ENCODE results near the gene NME2.
A peak's percentile ranks its signal among the peaks of the same experiment; 100 is the strongest.
"Not testable (repeated sequence)": the region's sequence is repeated elsewhere in the genome, so short reads cannot be mapped to it uniquely, and the experiment has no call there.

Gene NME2

DNA sequence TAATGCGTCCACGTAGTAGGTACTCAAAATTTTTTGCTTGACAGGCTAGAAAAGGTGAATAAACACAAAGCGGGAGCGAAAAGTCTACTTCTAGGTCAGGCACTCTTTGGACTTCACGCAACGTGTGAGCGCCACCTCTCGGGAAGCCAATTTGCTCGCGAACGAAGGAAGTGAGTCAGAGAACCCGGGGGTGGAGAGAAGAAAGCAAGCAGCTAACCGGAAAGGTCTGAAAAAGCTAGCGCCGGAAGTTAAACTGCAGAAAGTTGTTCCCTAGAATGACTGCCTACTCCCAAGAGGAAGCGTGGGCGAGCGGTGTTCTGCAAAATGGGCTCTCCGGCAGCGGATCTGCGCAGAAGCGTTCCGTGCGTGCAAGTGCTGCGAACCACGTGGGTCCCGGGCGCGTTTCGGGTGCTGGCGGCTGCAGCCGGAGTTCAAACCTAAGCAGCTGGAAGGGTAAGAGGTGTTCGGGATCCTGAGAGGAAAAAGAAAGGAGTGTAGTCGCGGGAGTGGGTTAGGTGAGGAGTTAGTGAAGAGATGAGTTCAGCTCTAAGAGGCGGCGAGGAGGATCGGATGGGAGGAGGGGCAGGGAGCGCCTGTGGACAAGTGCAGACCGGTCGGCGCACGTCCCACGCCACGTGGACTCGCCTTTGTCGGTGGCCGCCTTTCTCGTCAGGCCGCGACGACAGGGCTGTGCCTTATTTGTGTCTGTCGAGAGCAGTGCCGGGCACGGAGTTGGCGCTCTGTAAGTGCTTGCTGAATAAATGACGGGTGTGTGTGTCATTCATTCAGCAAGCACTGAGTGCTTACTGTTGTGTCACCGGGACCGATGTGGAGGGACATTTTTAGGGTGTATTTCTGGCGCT, 12.8 kb upstream of the NME2 start, which contains the start of gene NME1:
Gene NME1 (plus strand): TSS at position 350 of the 863 bp plus-strand sequence. CDS start 2,096 bp downstream, outside the sequence.
- DNase-seq, result peak; percentile 95

- DNase-seq, result no peak
Measured at GRCh38 chr17:51154176-51154575, 12.0 kb upstream of the NME2 start.

DNA sequence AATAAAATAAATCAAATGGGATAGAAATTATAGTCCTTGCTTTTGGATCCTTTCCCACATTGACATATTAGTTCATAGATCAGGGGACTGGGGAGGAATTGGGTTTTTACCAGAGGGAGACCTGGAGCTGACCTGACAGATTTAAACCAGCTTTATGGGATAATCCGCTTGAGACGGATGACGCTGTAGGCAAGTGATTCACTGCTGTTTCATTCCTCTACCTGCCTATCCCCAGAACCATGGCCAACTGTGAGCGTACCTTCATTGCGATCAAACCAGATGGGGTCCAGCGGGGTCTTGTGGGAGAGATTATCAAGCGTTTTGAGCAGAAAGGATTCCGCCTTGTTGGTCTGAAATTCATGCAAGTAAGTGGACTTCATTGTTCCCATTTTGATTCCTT, 10.8 kb upstream of the NME2 start:
- no peak for DNase-seq

GRCh38 chr17:51159604-51160003, 6.6 kb upstream of the NME2 start:
- DNase-seq, result no peak

- no peak for DNase-seq
Measured at GRCh38 chr17:51161541-51161940, 4.7 kb upstream of the NME2 start.

DNA sequence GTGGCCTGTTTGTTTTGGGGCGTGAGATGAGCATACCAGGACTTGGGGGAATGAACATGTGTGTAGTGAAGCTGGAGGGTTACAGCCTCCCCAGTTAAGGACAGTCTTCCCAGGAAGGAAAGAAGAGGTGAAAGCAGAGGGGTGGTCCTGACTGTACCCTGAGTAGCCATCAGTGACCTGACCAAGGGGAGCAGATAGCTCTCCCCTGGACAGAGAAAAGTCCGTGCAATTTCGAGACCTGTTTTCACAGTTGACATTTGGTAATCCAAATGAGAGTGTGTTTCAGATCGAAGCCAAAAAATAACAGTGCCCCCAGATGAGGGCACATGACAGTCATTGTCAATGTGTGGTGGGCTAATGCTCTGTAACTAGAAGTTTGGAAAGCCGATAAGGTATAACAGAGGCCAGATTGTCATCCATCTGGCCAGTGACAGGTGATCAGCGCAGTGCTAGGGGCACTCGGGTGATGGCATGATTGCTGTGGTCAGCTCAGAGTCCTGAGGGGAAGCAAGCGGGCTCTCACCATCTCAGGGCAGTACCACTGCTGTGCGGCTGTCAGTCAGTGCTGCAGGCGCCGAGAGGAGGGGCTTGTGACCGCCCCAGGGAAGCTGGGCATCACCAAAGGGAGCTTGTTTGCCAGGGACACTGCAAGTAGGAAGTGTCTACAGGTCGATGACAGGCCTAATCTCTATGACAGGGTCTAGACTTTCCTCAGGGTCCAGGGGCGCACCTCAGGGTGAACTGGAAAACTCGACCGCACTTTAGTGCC, 1.1 kb upstream of the NME2 start:
- no peak for DNase-seq

DNA sequence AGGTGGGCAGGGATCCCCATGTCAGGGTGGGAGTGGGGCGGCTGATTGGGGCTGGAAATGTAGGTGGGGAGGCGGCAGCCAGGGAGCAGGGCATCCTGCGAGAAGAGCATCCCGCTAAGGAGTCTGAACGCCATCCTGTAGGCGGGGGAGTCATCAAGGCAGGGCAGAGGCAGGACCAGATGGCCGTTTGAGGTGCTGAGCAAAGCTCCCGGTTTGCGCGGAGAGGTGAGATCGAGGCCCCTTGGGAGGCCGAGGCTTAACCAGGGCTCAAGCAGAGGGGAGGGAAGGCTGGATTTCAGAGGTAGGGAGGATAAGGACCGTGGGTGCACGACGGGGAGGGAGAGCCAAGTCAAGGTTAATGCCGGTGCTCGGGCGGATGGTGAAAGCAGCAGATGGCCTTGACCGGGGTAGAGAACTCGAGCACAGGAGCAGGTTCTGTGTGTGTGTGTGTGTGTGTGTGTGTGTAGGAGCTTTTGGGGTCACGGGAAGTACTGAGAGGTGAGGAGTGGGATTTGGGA, 472 bp upstream of the NME2 start:
- no peak for DNase-seq

DNA sequence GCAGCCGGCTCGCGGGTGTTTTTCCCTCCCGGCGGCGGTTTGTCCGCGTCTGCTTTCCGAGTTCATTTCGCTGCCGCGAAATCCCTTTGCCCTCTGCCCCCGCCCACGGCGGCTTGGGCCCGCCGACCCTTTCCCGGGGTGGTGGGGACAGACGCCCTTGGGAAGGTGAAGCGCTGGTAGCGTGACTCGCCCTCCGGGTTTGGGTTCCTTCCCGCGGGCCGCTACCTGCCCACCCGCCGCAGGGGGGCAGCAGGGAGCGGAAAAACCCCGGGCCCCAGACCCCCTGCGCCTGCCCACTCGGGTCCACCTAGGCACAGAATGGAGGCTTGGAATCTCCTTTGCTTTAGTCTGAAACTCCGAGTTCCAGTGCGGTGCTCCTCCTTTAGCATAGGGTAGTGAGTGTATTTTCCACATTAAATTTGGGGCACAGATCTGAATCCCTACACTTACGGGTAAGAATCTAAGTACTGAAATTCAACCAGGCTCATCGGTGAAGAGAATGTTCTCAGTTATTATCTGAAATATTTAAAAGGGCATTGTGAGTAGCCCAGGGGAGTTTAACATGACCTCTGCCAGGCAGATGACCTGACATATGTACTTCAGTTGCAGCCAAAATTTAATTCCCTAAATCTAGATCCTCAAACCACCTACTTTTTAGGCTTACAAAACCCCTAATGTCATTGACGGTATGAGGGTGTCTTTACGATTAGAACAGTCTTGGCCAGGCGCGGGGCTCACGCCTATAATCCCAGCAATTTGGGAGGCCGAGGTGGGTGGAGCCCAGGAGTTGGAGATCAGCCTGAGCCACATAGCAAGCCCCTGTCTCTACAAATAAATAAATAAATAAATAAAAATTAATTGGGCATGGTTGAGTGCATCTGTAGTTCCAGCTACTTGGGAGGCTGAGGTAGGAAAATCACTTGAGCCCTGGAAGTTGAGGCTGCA, 1.0 kb downstream of the NME2 start:
- peak; percentile 74 for DNase-seq

GRCh38 chr17:51169340-51169739, 3.1 kb downstream of the NME2 start:
- no peak for DNase-seq

- DNase-seq, result no peak
Measured at GRCh38 chr17:51170736-51171135, 4.5 kb downstream of the NME2 start.

GRCh38 chr17:51172030-51172429, 5.8 kb downstream of the NME2 start:
- not testable (repeated sequence) for DNase-seq

- DNase-seq, result no peak
Measured at GRCh38 chr17:51180486-51180885, 14.3 kb downstream of the NME2 start.

DNA sequence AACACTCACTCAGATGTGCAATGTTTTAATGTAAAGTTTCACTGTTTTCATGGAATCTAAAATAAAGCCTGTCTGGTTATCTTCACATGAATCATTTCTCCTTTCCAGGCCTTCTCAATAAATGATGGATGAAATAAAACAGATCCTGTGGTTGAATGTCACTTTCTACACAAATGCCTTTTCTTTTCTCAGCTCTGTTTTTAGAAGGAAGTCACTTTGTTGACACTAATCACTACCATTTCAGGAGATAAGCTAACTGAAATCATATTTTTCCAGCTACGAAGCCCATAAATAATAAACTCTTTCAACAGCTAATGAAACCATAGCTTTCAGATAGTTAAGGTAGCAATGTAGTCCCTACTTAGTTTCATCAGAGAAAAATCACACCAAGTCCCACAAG, 17.9 kb downstream of the NME2 start:
- DNase-seq, result no peak

DNA sequence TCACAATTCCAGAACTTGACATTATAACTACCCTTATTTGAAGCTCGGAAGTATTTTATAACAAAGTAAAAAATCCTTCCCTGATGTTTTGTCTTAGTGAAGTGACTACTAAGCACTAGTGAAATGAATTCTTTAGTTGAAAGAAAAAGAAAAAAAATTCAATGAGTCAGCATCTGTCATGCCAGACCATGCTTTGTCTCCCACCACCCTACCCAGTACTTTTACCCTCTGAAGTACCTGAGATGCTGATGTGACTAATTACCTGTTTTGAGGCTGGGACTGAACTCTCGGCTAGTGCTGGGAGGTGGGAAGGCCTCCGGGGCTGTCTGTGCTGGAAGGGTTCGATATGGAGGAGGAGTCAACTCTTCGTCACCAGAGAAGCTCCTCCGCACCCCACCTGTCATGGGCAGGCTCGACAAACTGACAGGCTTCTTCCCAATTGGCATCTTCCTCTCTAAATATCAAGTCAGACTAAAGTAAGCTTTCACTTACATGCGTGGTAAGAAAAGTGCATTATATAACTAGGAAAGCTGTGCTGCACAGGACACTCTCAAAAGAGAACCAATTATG, 19.6 kb downstream of the NME2 start:
- DNase-seq, result no peak

DNA sequence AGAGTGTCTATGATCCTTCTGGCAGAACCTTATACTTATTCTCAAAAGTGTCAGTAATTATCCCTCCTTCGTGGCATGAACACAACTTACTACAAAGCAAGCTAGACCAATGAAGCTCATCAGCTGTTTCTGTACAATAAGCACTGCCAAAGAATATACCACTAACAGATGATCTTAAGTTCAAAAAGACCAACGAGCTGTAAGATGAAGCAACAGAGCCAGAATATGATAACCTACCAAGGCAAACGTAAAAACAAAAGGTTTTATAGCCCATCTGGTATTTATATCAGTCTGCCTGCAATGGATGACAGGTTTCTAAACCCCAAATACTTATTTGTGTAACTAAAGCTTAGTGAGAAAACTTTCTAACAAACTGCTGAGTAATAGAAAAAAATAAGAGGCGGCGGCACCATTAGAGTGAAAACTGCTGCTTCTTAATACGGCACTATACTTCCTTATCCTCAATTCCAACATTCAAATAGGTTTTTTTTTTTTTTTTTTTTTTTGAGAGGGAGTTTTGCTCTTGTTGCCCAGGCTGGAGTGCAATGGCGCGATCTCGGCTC, 22.1 kb downstream of the NME2 start:
- no peak for DNase-seq

DNA sequence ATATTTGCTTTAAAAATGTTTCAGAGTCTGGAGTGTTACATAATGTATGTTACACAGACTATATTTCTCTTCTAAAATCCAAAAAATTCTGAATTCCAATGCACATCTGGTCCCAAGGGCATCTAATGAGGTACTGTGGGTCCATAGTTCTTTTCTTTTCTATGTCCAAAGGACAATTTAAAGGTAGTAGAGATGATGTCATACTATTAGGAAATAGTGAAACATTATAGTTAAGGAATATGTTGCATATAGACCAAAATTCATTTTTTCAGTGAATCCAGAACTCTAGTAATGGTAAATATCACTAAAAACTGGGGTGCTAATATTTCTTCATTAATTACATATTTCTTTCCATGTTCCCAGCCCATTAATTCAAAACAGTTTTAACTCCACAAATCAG, 23.0 kb downstream of the NME2 start:
- DNase-seq, result no peak

GRCh38 chr17:51189628-51190027, 23.4 kb downstream of the NME2 start:
- no peak for DNase-seq

DNA sequence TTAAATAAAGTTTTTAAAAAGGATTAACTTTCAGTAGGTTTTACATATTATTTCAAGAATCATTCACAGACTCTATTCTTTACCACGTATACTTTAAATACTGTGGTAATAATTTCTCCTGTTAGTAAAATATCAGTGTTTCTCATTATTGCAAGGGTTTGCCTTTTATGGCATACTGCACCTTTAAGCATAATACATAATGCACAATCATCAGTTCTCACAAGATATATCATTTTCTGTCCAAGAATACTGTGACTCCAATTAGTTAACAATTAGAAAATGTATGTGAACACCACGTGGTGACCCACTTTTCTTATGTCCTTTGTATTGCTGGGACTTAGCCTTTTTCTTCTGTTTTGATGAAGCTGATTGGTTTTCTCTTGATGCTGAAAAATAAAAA, 25.7 kb downstream of the NME2 start:
- DNase-seq, result no peak

- no peak for DNase-seq
Measured at GRCh38 chr17:51197754-51198153, 31.5 kb downstream of the NME2 start.

DNA sequence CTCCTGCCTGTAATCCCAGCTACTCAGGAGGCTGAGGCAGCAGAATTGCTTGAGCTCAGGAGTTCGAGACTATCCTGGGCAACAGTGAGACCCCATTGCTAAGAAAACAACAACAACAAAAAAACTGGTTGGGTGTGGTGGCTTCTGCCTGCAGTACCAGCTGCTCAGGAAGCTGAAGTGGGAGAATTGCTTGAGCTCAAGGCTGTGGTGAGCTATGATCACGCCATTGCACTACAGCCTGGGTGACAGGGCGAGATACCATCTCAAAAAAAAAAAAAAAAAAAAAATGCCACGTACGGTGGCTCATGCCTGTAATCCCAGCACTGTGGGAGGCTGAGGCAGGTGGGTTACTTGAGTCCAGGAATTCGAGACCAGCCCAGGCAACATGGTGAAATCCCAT, 34.1 kb downstream of the NME2 start:
- no peak for DNase-seq

GRCh38 chr17:51200846-51201245, 34.6 kb downstream of the NME2 start:
- DNase-seq, result no peak

GRCh38 chr17:51203838-51204237, 37.6 kb downstream of the NME2 start:
- DNase-seq, result no peak
